KMS-11 (cell line): ENCODE results near the gene POLD1.

Source experiments
- H2AFZ ChIP-seq: fragments of 200-600 bp; sonication (generic); 2 replicates; pipeline ENCODE4 v1.6.1; 2016; ENCODE audit warnings: antibody characterized with exemption, mixed run types, low read depth
- H3K27ac ChIP-seq: fragments of 200-600 bp; sonication (generic); 2 replicates; pipeline ENCODE4 v1.6.1; 2016; ENCODE audit warnings: mild to moderate bottlenecking, mixed run types
- H3K27me3 ChIP-seq: fragments of 200-600 bp; sonication (generic); 2 replicates; pipeline ENCODE4 v1.6.1; 2017; ENCODE audit warnings: mild to moderate bottlenecking, low read depth, mixed run types, moderate library complexity; ENCODE audit not compliant: insufficient read depth
- H3K36me3 ChIP-seq: fragments of 200-600 bp; sonication (generic); 2 replicates; pipeline ENCODE4 v1.6.1; 2017; ENCODE audit warnings: mild to moderate bottlenecking, mixed run types; ENCODE audit not compliant: insufficient read depth
- H3K4me1 ChIP-seq: fragments of 200-600 bp; sonication (generic); 2 replicates; pipeline ENCODE4 v1.6.1; 2016; ENCODE audit warnings: mild to moderate bottlenecking, low read depth, mixed run types; ENCODE audit not compliant: poor library complexity, severe bottlenecking
- H3K4me2 ChIP-seq: fragments of 200-600 bp; sonication (generic); 2 replicates; pipeline ENCODE4 v1.7.0; 2016; ENCODE audit warnings: mild to moderate bottlenecking, mixed run types
- H3K4me3 ChIP-seq: fragments of 200-600 bp; sonication (generic); IDR thresholded peaks from 2 replicates; pipeline ENCODE4 v1.6.1; 2017; ENCODE audit warnings: low read depth, low read length, mixed read lengths; ENCODE audit not compliant: insufficient read depth
- H3K79me2 ChIP-seq: fragments of 200-600 bp; sonication (generic); 2 replicates; pipeline ENCODE4 v1.6.1; 2016; ENCODE audit warnings: low read depth, mixed run types; ENCODE audit not compliant: insufficient read depth
- H3K9ac ChIP-seq: fragments of 200-600 bp; sonication (generic); 2 replicates; pipeline ENCODE4 v1.6.1; 2016; ENCODE audit warnings: mild to moderate bottlenecking, mixed run types
- H4K20me1 ChIP-seq: fragments of 200-600 bp; sonication (generic); 2 replicates; pipeline ENCODE4 v1.6.1; 2016; ENCODE audit warnings: mild to moderate bottlenecking, mixed run types; ENCODE audit not compliant: insufficient read depth
- CTCF ChIP-seq: fragments of 200-600 bp; sonication (generic); conservative IDR thresholded peaks from 2 replicates; pipeline ENCODE4 v1.6.1; 2017; ENCODE audit warnings: low read depth, mild to moderate bottlenecking, antibody characterized with exemption, low read length, moderate library complexity, mixed read lengths

Gene POLD1

DNA sequence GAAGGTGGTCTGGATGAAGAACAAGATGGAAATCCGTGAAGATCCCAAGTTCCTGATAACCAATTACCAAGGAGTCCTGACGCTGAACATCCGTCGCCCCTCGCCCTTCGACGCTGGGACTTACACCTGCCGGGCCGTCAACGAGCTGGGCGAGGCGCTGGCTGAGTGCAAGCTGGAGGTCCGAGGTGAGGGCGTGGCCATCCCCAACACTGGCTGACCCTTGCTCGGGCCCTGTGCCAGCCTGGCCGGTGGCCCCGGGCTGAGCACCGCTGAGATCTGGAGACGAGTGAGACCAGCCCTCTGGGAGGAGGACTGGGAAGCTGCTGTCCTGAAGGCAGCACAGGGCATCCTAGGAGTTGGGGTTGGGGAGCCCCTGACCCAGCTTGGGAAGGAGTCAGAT, 80.2 kb downstream of the POLD1 start:
- H3K4me2 ChIP-seq = no peak overlapping the region

DNA sequence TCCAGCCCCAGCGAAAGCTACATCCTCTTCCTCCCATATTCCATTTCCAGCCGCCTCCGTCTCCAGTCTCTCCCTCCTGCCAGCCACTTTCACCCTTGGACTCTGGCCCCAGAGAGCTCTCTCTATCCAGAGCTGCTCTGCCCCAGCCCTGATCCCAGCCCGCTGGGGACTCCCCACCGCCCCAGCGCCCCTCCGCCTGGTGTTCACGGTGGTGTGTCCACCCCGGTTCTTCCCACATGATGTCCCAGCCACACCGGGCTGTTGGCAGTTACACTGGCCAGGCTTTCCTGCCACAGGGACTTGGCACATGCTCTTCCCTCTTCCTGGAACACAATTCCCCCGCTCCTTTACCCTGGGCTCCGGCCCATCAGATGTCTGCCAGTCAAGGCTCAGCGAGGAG, 80.9 kb downstream of the POLD1 start:
- H3K36me3 ChIP-seq = no peaks in the 10 kb centered on the region
- H3K79me2 ChIP-seq = no peaks in the 10 kb centered on the region
- H2AFZ ChIP-seq = no peak overlapping the region
- H3K27ac ChIP-seq = no peak overlapping the region
- no peaks in the 10 kb centered on the region for H4K20me1 ChIP-seq
- H3K4me3 ChIP-seq = no peak overlapping the region
- no peak overlapping the region for H3K9ac ChIP-seq
- no peak overlapping the region for H3K4me2 ChIP-seq
- peaks cover 67% of the 10 kb centered on the region for H3K27me3 ChIP-seq
- TF ChIP-seq CTCF = no peak
- no peaks in the 10 kb centered on the region for H3K4me1 ChIP-seq

More for the DNA sequence above, 80.2 kb downstream of the POLD1 start:
- no peaks in the 10 kb centered on the region for H3K79me2 ChIP-seq
- H3K27ac ChIP-seq = no peak overlapping the region
- H3K4me1 ChIP-seq = no peaks in the 10 kb centered on the region
- H3K4me3 ChIP-seq = no peak overlapping the region
- no peak for TF ChIP-seq CTCF
- no peak overlapping the region for H2AFZ ChIP-seq
- H3K36me3 ChIP-seq = no peaks in the 10 kb centered on the region
- no peak overlapping the region for H3K9ac ChIP-seq
- H3K27me3 ChIP-seq = peaks cover 64% of the 10 kb centered on the region
- no peaks in the 10 kb centered on the region for H4K20me1 ChIP-seq

- Histone ChIP-seq H3K27me3 (peaks cover 62% of the 10 kb centered on the region), H3K9ac (no peak overlapping the region), H2AFZ (no peak overlapping the region), H3K27ac (no peak overlapping the region), H4K20me1 (no peaks in the 10 kb centered on the region), H3K36me3 (no peaks in the 10 kb centered on the region), H3K79me2 (no peaks in the 10 kb centered on the region), H3K4me1 (no peaks in the 10 kb centered on the region), H3K4me3 (no peak overlapping the region), H3K4me2 (no peak overlapping the region)
- no peak for TF ChIP-seq CTCF
These were observed 82.0 kb downstream of the POLD1 start for GRCh38 chr19:50465986-50466705.

DNA sequence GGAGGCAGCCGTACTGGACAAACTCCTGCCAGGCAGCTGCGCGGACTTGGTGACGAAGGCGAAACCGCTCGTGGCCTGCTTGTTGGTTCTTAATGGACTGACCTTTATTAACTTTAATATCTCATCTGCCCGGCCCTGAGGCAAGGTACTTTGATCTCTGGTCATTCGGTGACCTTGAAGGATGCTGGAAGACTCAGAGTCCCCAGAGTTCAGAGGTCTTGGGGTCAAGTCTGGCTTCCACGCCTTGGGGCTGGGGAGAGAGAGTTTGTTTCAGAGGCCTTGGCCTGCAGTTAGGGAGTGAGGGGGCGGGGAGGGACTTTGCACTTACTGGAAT, 82.5 kb downstream of the POLD1 start:
- no peak overlapping the region for H3K9ac ChIP-seq
- no peak for TF ChIP-seq CTCF
- H3K36me3 ChIP-seq = no peaks in the 10 kb centered on the region
- peaks cover 59% of the 10 kb centered on the region for H3K27me3 ChIP-seq
- H3K4me3 ChIP-seq = no peak overlapping the region
- H4K20me1 ChIP-seq = no peaks in the 10 kb centered on the region
- no peaks in the 10 kb centered on the region for H3K79me2 ChIP-seq
- no peak overlapping the region for H3K4me2 ChIP-seq
- no peak overlapping the region for H3K27ac ChIP-seq
- no peaks in the 10 kb centered on the region for H3K4me1 ChIP-seq
- no peak overlapping the region for H2AFZ ChIP-seq
